Bronchial epithelial cell (primary cell): ENCODE data around the gene AK9. TPM values are rescaled to one million over a fixed set of nuclear protein-coding genes. Genes with fewer than 3 reads are reported as not detected.
"Not testable (repeated sequence)": the region's sequence is repeated elsewhere in the genome, so short reads cannot be mapped to it uniquely, and the experiment has no call there.

ENCODE experiments used
- DNase-seq: peaks from one replicate; pipeline ENCODE4 v3.0.0-alpha.2; 2010; ENCODE audit warnings: low read depth
- FAIRE-seq: peaks from 2 replicates; lab custom pipeline; 2011; peaks lifted over from hg19 to GRCh38; lab: Jason Lieb, UNC
- H3K27me3 ChIP-seq: 2 replicates; pipeline ENCODE4 v1.5.1; 2011; ENCODE audit warnings: low read length; ENCODE audit not compliant: control insufficient read depth, insufficient read depth
- H3K36me3 ChIP-seq: 2 replicates; pipeline ENCODE4 v1.5.1; 2011; ENCODE audit warnings: low read length; ENCODE audit not compliant: control insufficient read depth, insufficient read depth
- H3K4me3 ChIP-seq: 2 replicates; pipeline ENCODE4 v1.5.1; 2011; ENCODE audit warnings: mild to moderate bottlenecking, low read depth, low read length, control low read depth
- CTCF ChIP-seq: IDR thresholded peaks from 2 replicates; pipeline ENCODE4 v1.5.1; 2011; ENCODE audit warnings: mild to moderate bottlenecking, moderate library complexity, low read length, control low read depth, inconsistent platforms; ENCODE audit not compliant: insufficient read depth, severe bottlenecking
- total RNA-seq: library from RNA; depleted of rRNA; stranded (reverse); fragments of >200 nt; gene quantifications from 2 replicates; pipeline ENCODE4 v1.2.1, GENCODE V29; 2014

Gene AK9
- total RNA-seq, 1 donor from 2014 or later: 3.2 TPM

- Histone ChIP-seq H3K4me3 (no peak overlapping the region), H3K36me3 (no peaks in the 10 kb centered on the region), H3K27me3 (no peaks in the 10 kb centered on the region)
- TF ChIP-seq CTCF: no peak
- DNase-seq (no peak), FAIRE-seq (no peak)
Measured at GRCh38 chr6:109717971-109718370, 27.0 kb upstream of the AK9 start.

DNA sequence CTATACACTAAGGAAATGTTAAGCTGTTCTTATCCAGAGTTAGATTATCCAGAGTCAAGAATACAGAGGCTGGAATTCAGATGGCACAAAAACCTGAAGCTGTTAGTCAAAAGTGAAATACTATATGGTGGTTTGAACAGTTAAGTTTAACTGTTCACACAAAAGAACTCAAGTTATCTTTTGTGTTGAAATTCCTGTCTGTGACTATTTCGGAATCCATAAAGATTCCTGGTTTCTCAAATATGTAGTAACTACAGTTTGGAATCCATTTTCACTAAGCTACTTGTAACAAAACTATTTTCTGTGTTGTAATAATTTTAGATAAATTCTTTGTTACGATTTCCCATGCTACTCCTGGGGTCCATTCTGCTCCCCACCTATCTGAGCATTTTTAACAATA lies 24.6 kb upstream of the AK9 start:
- DNase-seq (no peak), FAIRE-seq (no peak)
- no peaks in the 10 kb centered on the region for H3K36me3 ChIP-seq
- H3K27me3 ChIP-seq: no peaks in the 10 kb centered on the region
- no peak for TF ChIP-seq CTCF
- H3K4me3 ChIP-seq: no peak overlapping the region

DNA sequence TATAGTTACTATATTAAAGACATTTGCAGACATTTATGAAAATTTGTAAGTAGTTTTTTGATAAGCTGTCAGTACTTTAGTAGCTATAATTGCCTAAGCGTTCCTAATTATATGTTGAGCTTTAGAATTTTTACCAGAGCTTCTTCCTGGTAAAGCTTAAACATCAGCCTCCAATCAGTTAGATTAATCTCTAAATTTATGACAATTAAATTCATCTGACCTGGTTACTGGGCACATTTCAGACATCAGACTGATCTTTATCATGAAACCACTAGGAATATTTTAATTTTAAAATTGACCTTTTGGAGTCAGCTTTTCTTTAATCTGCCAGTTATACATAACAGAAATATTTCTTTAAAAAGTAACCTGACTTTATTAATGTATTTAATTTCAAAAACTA lies 23.6 kb upstream of the AK9 start:
- no peak for TF ChIP-seq CTCF
- H3K4me3 ChIP-seq: no peak overlapping the region
- no peaks in the 10 kb centered on the region for H3K36me3 ChIP-seq
- no peaks in the 10 kb centered on the region for H3K27me3 ChIP-seq
- FAIRE-seq (no peak), DNase-seq (no peak)

DNA sequence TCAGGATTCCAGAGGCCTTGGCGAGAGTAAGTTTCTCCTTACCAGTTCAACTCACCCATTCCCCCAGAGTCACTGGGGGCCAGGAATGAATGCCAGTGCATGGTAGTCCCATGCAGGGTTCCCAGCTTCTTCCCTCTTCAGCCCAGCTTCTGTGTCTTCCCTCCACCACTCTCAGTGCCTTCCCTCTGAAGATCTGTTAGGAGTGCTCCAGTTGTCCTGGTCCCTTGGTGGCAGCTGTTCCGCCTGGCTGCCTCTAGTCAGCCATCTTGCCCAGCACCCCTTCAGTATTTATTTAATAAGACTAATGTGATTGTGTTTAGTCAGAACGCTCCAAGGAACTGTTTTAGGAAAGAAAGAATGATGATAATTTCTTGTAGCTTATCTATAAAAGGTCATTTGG lies 23.2 kb upstream of the AK9 start:
- Histone ChIP-seq H3K4me3 (no peak overlapping the region), H3K36me3 (no peaks in the 10 kb centered on the region), H3K27me3 (no peaks in the 10 kb centered on the region)
- FAIRE-seq: no peak
- no peak for TF ChIP-seq CTCF
- no peak for DNase-seq

DNA sequence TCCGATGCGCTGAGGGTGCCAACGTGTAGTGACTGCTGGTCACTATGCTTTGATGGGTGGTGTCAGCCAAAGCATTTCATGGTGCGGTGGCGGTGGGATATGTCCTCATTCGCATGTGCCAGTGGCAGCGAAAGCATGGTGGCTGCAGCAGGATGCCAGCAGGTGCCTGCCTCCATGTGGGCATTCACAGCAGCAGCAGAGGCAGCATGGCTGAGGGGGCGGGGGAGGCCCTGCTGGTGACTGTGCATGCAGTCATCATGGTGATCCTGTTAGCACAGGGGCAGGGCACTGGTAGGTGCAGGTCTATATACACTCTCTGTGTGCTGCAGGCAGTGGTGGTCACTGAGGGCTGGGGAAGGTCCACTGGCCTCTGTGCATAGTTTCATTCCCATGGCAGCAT lies 22.1 kb upstream of the AK9 start:
- H3K27me3 ChIP-seq: no peaks in the 10 kb centered on the region

GRCh38 chr6:109708099-109708498 lies 17.1 kb upstream of the AK9 start:
- H3K4me3 ChIP-seq, H3K36me3 ChIP-seq, H3K27me3 ChIP-seq, FAIRE-seq, DNase-seq: not testable (repeated sequence)

More for the DNA sequence above, 22.1 kb upstream of the AK9 start:
- no peaks in the 10 kb centered on the region for H3K36me3 ChIP-seq
- peak; percentile 71 for DNase-seq
- H3K4me3 ChIP-seq: no peak overlapping the region
- TF ChIP-seq CTCF: no peak
- FAIRE-seq: peak; percentile 32
